ENCODE data around the gene DPP6.

GRCh38 chr7:154696556-154696955, 644.4 kb downstream of the DPP6 start:
- TF ChIP-seq CTCF (IDR thresholded peaks at IDR 0.05; ENCODE audit: poor library complexity): no peak
- no peak for TF ChIP-seq EZH2 (IDR thresholded peaks at IDR 0.05; ENCODE audit: borderline replicate concordance)
